ENCODE data around the gene SLC24A3. TPM values are rescaled to one million over a fixed set of nuclear protein-coding genes. Genes with fewer than 3 reads are reported as not detected.

The SLC24A3 gene
- total RNA-seq, 4 donors from 2014 or later = 1.6 to 38.8 (median 3.7) TPM

DNA sequence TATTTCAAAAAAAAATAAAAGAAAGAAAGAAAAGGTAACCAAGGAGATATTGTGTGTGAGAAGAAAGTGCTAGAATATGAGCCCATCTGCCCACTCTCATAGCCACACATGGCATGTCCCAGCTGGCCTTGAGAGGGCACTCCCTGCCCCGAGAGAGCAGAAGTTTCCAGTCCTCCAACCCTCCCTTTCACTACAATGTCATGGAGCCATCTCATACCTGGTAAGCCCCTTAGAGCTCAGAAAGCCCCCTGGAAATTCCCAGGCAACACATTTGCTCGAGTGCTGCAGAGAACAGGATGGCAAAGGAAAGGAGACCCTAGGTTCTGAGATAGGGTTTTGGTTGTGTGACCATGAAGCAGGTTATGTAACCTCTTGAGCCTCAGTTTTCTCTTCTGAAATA, 469.8 kb downstream of the SLC24A3 start:
- no peak for TF ChIP-seq POLR2A (IDR thresholded peaks at IDR 0.05)
- TF ChIP-seq, protein P1, sequence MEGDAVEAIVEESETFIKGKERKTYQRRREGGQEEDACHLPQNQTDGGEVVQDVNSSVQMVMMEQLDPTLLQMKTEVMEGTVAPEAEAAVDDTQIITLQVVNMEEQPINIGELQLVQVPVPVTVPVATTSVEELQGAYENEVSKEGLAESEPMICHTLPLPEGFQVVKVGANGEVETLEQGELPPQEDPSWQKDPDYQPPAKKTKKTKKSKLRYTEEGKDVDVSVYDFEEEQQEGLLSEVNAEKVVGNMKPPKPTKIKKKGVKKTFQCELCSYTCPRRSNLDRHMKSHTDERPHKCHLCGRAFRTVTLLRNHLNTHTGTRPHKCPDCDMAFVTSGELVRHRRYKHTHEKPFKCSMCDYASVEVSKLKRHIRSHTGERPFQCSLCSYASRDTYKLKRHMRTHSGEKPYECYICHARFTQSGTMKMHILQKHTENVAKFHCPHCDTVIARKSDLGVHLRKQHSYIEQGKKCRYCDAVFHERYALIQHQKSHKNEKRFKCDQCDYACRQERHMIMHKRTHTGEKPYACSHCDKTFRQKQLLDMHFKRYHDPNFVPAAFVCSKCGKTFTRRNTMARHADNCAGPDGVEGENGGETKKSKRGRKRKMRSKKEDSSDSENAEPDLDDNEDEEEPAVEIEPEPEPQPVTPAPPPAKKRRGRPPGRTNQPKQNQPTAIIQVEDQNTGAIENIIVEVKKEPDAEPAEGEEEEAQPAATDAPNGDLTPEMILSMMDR (IDR thresholded peaks at IDR 0.05) = no peak
- H3K36me3 ChIP-seq = no peaks in the 10 kb centered on the region
- no peak for DNase-seq
- H3K4me1 ChIP-seq = no peaks in the 10 kb centered on the region
- H3K27me3 ChIP-seq = no peaks in the 10 kb centered on the region
- H3K9me3 ChIP-seq = no peaks in the 10 kb centered on the region
- H3K4me3 ChIP-seq = no peak overlapping the region
- H3K27ac ChIP-seq = no peak overlapping the region

DNA sequence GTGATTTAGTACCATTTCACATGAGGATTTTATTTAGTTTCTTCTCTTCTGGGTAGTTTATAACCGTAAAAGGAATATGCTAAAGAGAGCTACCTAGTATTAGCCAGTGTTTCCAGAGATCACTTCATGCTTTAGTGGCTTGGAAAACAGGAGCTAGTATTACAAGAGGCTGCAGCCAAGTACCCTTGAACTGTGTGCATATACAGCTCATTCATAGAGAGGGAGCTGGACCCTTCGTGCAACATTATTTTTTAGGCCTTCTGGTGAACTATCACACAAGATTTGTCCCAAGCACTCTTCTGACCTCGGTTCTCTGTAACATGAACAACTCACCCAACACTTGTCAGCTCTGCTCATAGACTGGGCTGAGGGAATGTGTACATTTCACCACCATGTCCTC, 470.7 kb downstream of the SLC24A3 start:
- H3K4me3 ChIP-seq = no peak overlapping the region
- no peak for DNase-seq
- no peak for TF ChIP-seq POLR2A (IDR thresholded peaks at IDR 0.05)
- TF ChIP-seq, protein P1 (IDR thresholded peaks at IDR 0.05) = no peak
- H3K9me3 ChIP-seq = no peaks in the 10 kb centered on the region
- H3K27ac ChIP-seq = no peak overlapping the region
- no peaks in the 10 kb centered on the region for H3K36me3 ChIP-seq
- no peaks in the 10 kb centered on the region for H3K27me3 ChIP-seq
- H3K4me1 ChIP-seq = no peaks in the 10 kb centered on the region

DNA sequence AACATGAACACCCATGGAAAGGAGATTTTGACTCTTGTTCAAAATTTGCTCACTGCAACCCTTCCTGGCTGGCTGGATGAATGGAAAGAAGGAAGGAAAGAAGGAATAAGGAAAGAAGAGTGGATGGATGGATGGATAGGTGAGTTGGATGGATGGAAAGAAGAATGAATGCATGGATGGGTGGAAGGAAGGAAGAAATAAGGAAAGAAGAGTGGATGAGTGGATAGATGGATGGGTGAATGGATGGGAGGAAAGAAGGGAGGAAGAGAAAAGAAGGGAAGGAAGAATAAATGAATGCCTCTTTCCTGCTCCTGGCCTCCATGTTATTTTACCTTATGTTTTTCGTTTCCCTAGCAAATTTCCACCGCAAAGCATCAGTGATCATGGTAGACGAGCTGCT, 471.4 kb downstream of the SLC24A3 start:
- H3K27me3 ChIP-seq = no peaks in the 10 kb centered on the region
- H3K9me3 ChIP-seq = no peaks in the 10 kb centered on the region
- no peak overlapping the region for H3K4me3 ChIP-seq
- no peak for TF ChIP-seq POLR2A (IDR thresholded peaks at IDR 0.05)
- TF ChIP-seq, protein P1 (IDR thresholded peaks at IDR 0.05) = no peak
- no peaks in the 10 kb centered on the region for H3K36me3 ChIP-seq
- no peaks in the 10 kb centered on the region for H3K4me1 ChIP-seq
- no peak for DNase-seq
- no peak overlapping the region for H3K27ac ChIP-seq

DNA sequence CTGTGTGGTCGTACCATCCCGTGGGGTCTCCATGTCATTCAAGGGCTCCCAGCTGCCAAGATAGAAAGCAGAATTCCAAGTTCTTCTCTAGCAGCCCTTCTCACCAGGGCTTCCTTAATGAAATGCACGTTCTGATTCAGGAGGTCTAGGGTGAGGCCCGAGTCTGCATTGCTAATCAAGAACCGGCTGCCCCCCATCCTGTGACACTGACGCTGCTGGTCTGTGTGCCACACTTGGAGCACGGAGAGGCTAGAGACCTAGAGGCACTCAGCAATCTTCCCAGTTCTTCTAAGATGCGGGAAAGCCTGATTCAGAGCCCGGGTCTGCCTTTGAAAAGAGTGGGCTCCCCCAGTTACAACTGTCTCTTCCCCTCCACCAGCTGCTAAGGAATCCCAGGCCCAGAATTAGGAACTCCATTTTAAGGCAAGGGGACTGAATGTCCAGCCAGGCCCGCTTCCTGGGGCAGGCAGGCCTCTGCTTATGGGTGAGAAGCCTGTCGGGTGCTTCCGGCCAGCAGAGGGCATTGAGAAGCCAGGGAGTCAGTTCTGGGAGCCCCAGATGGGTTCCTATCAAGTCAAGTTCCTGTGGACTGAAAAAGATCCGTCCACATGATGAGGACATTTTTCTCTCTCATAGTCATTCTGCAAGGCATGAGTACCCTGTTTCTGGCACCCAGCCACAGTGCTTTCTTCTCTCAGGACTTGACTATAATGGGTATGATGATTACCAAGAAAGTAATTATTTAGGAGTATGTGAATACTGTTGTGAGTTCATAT, 475.8 kb downstream of the SLC24A3 start:
- Histone ChIP-seq H3K4me1 (peaks cover 0 to 7% (median 2%) of the 10 kb centered on the region in 4 donors), H3K4me3 (no peak overlapping the region), H3K27ac (no peak overlapping the region), H3K27me3 (no peaks in the 10 kb centered on the region), H3K9me3 (no peaks in the 10 kb centered on the region), H3K36me3 (no peaks in the 10 kb centered on the region)
- peak; percentile 25 to 85 (median 80) for DNase-seq
- TF ChIP-seq POLR2A (IDR thresholded peaks at IDR 0.05) = no peak
- TF ChIP-seq, protein P1 (IDR thresholded peaks at IDR 0.05) = peak in 4 of 6 experiments; percentile 45 to 71 (median 66)

DNA sequence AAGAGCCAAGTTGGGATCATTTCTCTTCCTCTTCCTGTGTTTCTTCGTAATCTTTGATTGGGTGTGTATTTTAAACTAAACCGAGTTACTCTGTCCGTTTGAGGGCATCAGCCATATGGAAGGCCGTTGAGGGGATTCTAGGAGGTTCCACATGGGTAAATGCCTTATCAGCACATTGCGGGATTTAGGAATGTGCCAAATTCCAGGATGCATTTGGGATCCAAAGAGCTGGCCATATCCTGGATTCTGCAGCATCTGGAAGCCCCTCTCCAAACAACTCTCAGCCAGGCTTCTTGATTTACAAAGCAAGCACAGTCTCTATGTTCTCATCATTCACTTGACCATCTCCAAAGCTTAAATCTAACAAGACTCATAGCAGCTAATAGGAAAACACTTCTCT, 478.0 kb downstream of the SLC24A3 start:
- no peaks in the 10 kb centered on the region for H3K36me3 ChIP-seq
- no peak overlapping the region for H3K27ac ChIP-seq
- H3K4me3 ChIP-seq = no peak overlapping the region
- no peak for TF ChIP-seq POLR2A (IDR thresholded peaks at IDR 0.05)
- TF ChIP-seq, protein P1 (IDR thresholded peaks at IDR 0.05) = no peak
- H3K27me3 ChIP-seq = no peaks in the 10 kb centered on the region
- DNase-seq = no peak
- no peaks in the 10 kb centered on the region for H3K9me3 ChIP-seq
- H3K4me1 ChIP-seq = peaks cover 0 to 7% (median 2%) of the 10 kb centered on the region in 4 donors
